ENCODE measurements around the gene CEBPG. TPM values are rescaled to one million over a fixed set of nuclear protein-coding genes. Genes with fewer than 3 reads are reported as not detected.

The CEBPG gene
- total RNA-seq, 1 donor from 2014 or later, result 59.3 TPM

- no peaks in the 10 kb centered on the region for H3K79me2 ChIP-seq (ENCODE audit: low read depth)
- no peaks in the 10 kb centered on the region for H3K9me3 Mint-ChIP-seq
- H3K27ac ChIP-seq, result no peak overlapping the region
- no peaks in the 10 kb centered on the region for H3K36me3 ChIP-seq
- no peaks in the 10 kb centered on the region for H4K20me1 ChIP-seq (ENCODE audit: low read depth)
- no peak for DNase-seq (ENCODE audit: low spot score)
- no peaks in the 10 kb centered on the region for H3K9me3 ChIP-seq (ENCODE audit: low read depth)
- no peaks in the 10 kb centered on the region for H3F3A ChIP-seq (ENCODE audit: low read depth)
- TF ChIP-seq EZH2phosphoT487 (IDR thresholded peaks at IDR 0.05), result no peak
- TF ChIP-seq EZH2 (IDR thresholded peaks at IDR 0.05), result no peak
- TF ChIP-seq CTCF (IDR thresholded peaks at IDR 0.05), result no peak
- H3K4me1 ChIP-seq, result peaks cover 4% of the 10 kb centered on the region
- no peak overlapping the region for H3K9ac ChIP-seq
- H3K36me3 Mint-ChIP-seq, result no peaks in the 10 kb centered on the region
- peaks cover 11% of the 10 kb centered on the region for H3K4me1 Mint-ChIP-seq
- peaks cover 5% of the 10 kb centered on the region for H3K27me3 Mint-ChIP-seq (ENCODE audit: insufficient read depth, low read depth)
- H3K4me2 ChIP-seq, result no peak overlapping the region
- H3K4me3 Mint-ChIP-seq, result no peak overlapping the region
- peak overlapping the region; percentile 33 for H3K27ac Mint-ChIP-seq
- H3K27me3 ChIP-seq, result no peaks in the 10 kb centered on the region
- H3K4me3 ChIP-seq, result no peak overlapping the region
- no peak overlapping the region for H2AFZ ChIP-seq (replicated peaks)
These were observed 31.2 kb downstream of the CEBPG start for GRCh38 chr19:33404506-33405253.

- Mint-ChIP-seq H3K27ac (no peak overlapping the region), H3K4me1 (peaks cover 11% of the 10 kb centered on the region)
- TF ChIP-seq CTCF (IDR thresholded peaks at IDR 0.05) (no peak), EZH2phosphoT487 (IDR thresholded peaks at IDR 0.05) (no peak), EZH2 (IDR thresholded peaks at IDR 0.05) (no peak)
These were observed 31.7 kb downstream of the CEBPG start for GRCh38 chr19:33405254-33405552.

GRCh38 chr19:33405553-33406461 is 32.3 kb downstream of the CEBPG start:
- no peak overlapping the region for H2AFZ ChIP-seq (replicated peaks)
- Mint-ChIP-seq H3K27ac (peak overlapping the region; percentile 90), H3K36me3 (no peaks in the 10 kb centered on the region), H3K4me1 (peaks cover 7% of the 10 kb centered on the region), H3K4me3 (no peak overlapping the region), H3K9me3 (no peaks in the 10 kb centered on the region), H3K27me3 (ENCODE audit: insufficient read depth, low read depth) (peaks cover 4% of the 10 kb centered on the region)
- no peak overlapping the region for H3K9ac ChIP-seq
- no peaks in the 10 kb centered on the region for H3K9me3 ChIP-seq (ENCODE audit: low read depth)
- no peaks in the 10 kb centered on the region for H3K36me3 ChIP-seq
- TF ChIP-seq EZH2 (IDR thresholded peaks at IDR 0.05), result no peak
- no peak for TF ChIP-seq EZH2phosphoT487 (IDR thresholded peaks at IDR 0.05)
- no peak for TF ChIP-seq CTCF (IDR thresholded peaks at IDR 0.05)
- H3K4me1 ChIP-seq, result peaks cover 4% of the 10 kb centered on the region
- H3K27ac ChIP-seq, result no peak overlapping the region
- no peaks in the 10 kb centered on the region for H3F3A ChIP-seq (ENCODE audit: low read depth)
- H3K4me2 ChIP-seq, result no peak overlapping the region
- no peak overlapping the region for H3K4me3 ChIP-seq
- no peaks in the 10 kb centered on the region for H4K20me1 ChIP-seq (ENCODE audit: low read depth)
- no peaks in the 10 kb centered on the region for H3K27me3 ChIP-seq
- no peaks in the 10 kb centered on the region for H3K79me2 ChIP-seq (ENCODE audit: low read depth)
- DNase-seq (ENCODE audit: low spot score), result no peak

More at GRCh38 chr19:33405254-33405552, 31.7 kb downstream of the CEBPG start:
- Histone ChIP-seq H2AFZ (replicated peaks) (no peak overlapping the region), H4K20me1 (ENCODE audit: low read depth) (no peaks in the 10 kb centered on the region), H3K9me3 (ENCODE audit: low read depth) (no peaks in the 10 kb centered on the region), H3K36me3 (no peaks in the 10 kb centered on the region), H3K27ac (no peak overlapping the region), H3K4me3 (no peak overlapping the region), H3K4me2 (no peak overlapping the region), H3K9ac (no peak overlapping the region), H3F3A (ENCODE audit: low read depth) (no peaks in the 10 kb centered on the region), H3K79me2 (ENCODE audit: low read depth) (no peaks in the 10 kb centered on the region), H3K27me3 (no peaks in the 10 kb centered on the region), H3K4me1 (peaks cover 4% of the 10 kb centered on the region)
- H3K4me3 Mint-ChIP-seq, result no peak overlapping the region
- peaks cover 4% of the 10 kb centered on the region for H3K27me3 Mint-ChIP-seq (ENCODE audit: insufficient read depth, low read depth)
- H3K36me3 Mint-ChIP-seq, result no peaks in the 10 kb centered on the region
- H3K9me3 Mint-ChIP-seq, result no peaks in the 10 kb centered on the region
- DNase-seq (ENCODE audit: low spot score), result no peak
